ENCODE results near the gene FOXM1. TPM values are rescaled to one million over a fixed set of nuclear protein-coding genes. Genes with fewer than 3 reads are reported as not detected.

FOXM1 gene
- total RNA-seq, 1 experiment from 2014 or later, result 118 TPM

GRCh38 chr12:2923057-2923456 is 46.1 kb upstream of the FOXM1 start (continued):
- no peak for TF ChIP-seq ZNF416 (CRISPR knock-in tag; IDR thresholded peaks at IDR 0.05)
- no peak for TF ChIP-seq ESRRA (CRISPR knock-in tag; IDR thresholded peaks at IDR 0.05; ENCODE audit: borderline replicate concordance)
- TF ChIP-seq, protein P1, sequence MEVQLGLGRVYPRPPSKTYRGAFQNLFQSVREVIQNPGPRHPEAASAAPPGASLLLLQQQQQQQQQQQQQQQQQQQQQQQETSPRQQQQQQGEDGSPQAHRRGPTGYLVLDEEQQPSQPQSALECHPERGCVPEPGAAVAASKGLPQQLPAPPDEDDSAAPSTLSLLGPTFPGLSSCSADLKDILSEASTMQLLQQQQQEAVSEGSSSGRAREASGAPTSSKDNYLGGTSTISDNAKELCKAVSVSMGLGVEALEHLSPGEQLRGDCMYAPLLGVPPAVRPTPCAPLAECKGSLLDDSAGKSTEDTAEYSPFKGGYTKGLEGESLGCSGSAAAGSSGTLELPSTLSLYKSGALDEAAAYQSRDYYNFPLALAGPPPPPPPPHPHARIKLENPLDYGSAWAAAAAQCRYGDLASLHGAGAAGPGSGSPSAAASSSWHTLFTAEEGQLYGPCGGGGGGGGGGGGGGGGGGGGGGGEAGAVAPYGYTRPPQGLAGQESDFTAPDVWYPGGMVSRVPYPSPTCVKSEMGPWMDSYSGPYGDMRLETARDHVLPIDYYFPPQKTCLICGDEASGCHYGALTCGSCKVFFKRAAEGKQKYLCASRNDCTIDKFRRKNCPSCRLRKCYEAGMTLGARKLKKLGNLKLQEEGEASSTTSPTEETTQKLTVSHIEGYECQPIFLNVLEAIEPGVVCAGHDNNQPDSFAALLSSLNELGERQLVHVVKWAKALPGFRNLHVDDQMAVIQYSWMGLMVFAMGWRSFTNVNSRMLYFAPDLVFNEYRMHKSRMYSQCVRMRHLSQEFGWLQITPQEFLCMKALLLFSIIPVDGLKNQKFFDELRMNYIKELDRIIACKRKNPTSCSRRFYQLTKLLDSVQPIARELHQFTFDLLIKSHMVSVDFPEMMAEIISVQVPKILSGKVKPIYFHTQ (CRISPR knock-in tag; IDR thresholded peaks at IDR 0.05), result no peak

DNA sequence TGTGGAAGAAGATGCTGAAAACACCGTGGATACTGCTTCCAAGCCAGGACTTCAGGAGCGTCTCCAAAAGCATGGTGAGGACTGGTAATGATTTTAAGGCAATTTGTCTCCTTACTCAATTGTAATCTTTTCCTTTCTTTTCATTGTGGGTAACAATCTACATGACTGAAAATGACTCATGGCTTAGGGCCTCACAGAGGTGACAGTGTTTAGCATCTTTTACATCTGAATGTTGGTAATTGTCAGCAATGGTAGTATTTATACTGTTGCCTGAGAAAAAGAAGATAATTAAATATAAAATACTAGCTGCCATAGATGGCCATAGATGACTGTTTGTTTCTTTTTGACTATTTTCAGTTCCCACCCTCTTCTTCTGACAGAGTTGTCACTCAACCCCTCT is 45.4 kb upstream of the FOXM1 start:
- Mint-ChIP-seq H3K4me1 (peaks cover 15% of the 10 kb centered on the region), H3K36me3 (peaks cover 18% of the 10 kb centered on the region), H3K4me3 (no peak overlapping the region; the same call in 1 of the 2 replicates), H3K27ac (peak overlapping the region; percentile 91), H3K9me3 (no peaks in the 10 kb centered on the region), H3K27me3 (ENCODE audit: low read depth) (no peaks in the 10 kb centered on the region)
- ATAC-seq (peak; percentile 43), DNase-seq (ENCODE audit: low spot score) (no peak)
- TF ChIP-seq, protein P2, sequence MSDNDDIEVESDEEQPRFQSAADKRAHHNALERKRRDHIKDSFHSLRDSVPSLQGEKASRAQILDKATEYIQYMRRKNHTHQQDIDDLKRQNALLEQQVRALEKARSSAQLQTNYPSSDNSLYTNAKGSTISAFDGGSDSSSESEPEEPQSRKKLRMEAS (CRISPR knock-in tag; IDR thresholded peaks at IDR 0.05), result no peak
- no peak for TF ChIP-seq USF2 (CRISPR knock-in tag; IDR thresholded peaks at IDR 0.05)
- TF ChIP-seq ZNF219 (CRISPR knock-in tag; IDR thresholded peaks at IDR 0.05; ENCODE audit: borderline replicate concordance), result no peak
- no peak for TF ChIP-seq IRF2 (CRISPR knock-in tag; IDR thresholded peaks at IDR 0.05; ENCODE audit: borderline replicate concordance, low read depth)
- no peak for TF ChIP-seq HMGXB4 (CRISPR knock-in tag; IDR thresholded peaks at IDR 0.05)
- TF ChIP-seq ZNF121 (CRISPR knock-in tag; IDR thresholded peaks at IDR 0.05), result no peak
- no peak for TF ChIP-seq ZNF423 (CRISPR knock-in tag; IDR thresholded peaks at IDR 0.05)
- TF ChIP-seq GABPB1 (CRISPR knock-in tag; IDR thresholded peaks at IDR 0.05), result no peak
- TF ChIP-seq, protein P3, sequence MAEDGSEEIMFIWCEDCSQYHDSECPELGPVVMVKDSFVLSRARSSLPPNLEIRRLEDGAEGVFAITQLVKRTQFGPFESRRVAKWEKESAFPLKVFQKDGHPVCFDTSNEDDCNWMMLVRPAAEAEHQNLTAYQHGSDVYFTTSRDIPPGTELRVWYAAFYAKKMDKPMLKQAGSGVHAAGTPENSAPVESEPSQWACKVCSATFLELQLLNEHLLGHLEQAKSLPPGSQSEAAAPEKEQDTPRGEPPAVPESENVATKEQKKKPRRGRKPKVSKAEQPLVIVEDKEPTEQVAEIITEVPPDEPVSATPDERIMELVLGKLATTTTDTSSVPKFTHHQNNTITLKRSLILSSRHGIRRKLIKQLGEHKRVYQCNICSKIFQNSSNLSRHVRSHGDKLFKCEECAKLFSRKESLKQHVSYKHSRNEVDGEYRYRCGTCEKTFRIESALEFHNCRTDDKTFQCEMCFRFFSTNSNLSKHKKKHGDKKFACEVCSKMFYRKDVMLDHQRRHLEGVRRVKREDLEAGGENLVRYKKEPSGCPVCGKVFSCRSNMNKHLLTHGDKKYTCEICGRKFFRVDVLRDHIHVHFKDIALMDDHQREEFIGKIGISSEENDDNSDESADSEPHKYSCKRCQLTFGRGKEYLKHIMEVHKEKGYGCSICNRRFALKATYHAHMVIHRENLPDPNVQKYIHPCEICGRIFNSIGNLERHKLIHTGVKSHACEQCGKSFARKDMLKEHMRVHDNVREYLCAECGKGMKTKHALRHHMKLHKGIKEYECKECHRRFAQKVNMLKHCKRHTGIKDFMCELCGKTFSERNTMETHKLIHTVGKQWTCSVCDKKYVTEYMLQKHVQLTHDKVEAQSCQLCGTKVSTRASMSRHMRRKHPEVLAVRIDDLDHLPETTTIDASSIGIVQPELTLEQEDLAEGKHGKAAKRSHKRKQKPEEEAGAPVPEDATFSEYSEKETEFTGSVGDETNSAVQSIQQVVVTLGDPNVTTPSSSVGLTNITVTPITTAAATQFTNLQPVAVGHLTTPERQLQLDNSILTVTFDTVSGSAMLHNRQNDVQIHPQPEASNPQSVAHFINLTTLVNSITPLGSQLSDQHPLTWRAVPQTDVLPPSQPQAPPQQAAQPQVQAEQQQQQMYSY (CRISPR knock-in tag; IDR thresholded peaks at IDR 0.05), result no peak
- TF ChIP-seq NR1H2 (CRISPR knock-in tag; IDR thresholded peaks at IDR 0.05), result no peak
- TF ChIP-seq PRRX2 (CRISPR knock-in tag; IDR thresholded peaks at IDR 0.05), result no peak
- no peak for TF ChIP-seq NFE2L1 (CRISPR knock-in tag; IDR thresholded peaks at IDR 0.05)
- no peak for TF ChIP-seq ERG (CRISPR knock-in tag; IDR thresholded peaks at IDR 0.05)
- TF ChIP-seq ZNF317 (CRISPR knock-in tag; IDR thresholded peaks at IDR 0.05; ENCODE audit: borderline replicate concordance, low read depth), result no peak
- no peak for TF ChIP-seq NR2C2 (CRISPR knock-in tag; IDR thresholded peaks at IDR 0.05)
- no peak for TF ChIP-seq SMAD4 (CRISPR knock-in tag; IDR thresholded peaks at IDR 0.05)
- no peak for TF ChIP-seq CREM (CRISPR knock-in tag; IDR thresholded peaks at IDR 0.05)
- no peak for TF ChIP-seq ZNF671 (CRISPR knock-in tag; IDR thresholded peaks at IDR 0.05)
- TF ChIP-seq SP1 (CRISPR knock-in tag; conservative IDR thresholded peaks at IDR 0.05), result no peak
- TF ChIP-seq TEAD1 (CRISPR knock-in tag; IDR thresholded peaks at IDR 0.05), result no peak
- POLR2A ChIA-PET, result interaction anchor here (1.2 kb wide), 1 partner anchor 22 kb away, joined by 3 read pairs; no protein-coding TSS in a partner anchor
- CTCF ChIA-PET, result interaction anchor here (1.3 to 1.9 kb wide), 5 partner anchors 22 to 151 kb away, joined by 3 to 8 read pairs (median 4); no protein-coding TSS in a partner anchor
